ENCODE results near the gene JAGN1. TPM values are rescaled to one million over a fixed set of nuclear protein-coding genes. Genes with fewer than 3 reads are reported as not detected.

JAGN1 gene
- total RNA-seq, 1 donor from 2014 or later = 32.7 TPM

GRCh38 chr3:9861201-9861600 is 29.2 kb upstream of the JAGN1 start:
- no peaks in the 10 kb centered on the region for H3K9me3 Mint-ChIP-seq
- H3K4me1 ChIP-seq = peaks cover 13% of the 10 kb centered on the region
- TF ChIP-seq CTCF (IDR thresholded peaks at IDR 0.05) (no peak), EZH2 (IDR thresholded peaks at IDR 0.05) (no peak), EZH2phosphoT487 (IDR thresholded peaks at IDR 0.05) (no peak)

GRCh38 chr3:9861626-9862130 is 28.7 kb upstream of the JAGN1 start:
- Mint-ChIP-seq H3K27ac (peak overlapping the region; percentile 3), H3K27me3 (ENCODE audit: insufficient read depth, low read depth) (peaks cover 9% of the 10 kb centered on the region)

More at GRCh38 chr3:9861201-9861600, 29.2 kb upstream of the JAGN1 start:
- H2AFZ ChIP-seq (replicated peaks) = no peak overlapping the region
- H3K9ac ChIP-seq = no peak overlapping the region
- no peaks in the 10 kb centered on the region for H3K9me3 ChIP-seq (ENCODE audit: low read depth)
- Mint-ChIP-seq H3K4me1 (peaks cover 28% of the 10 kb centered on the region), H3K4me3 (no peak overlapping the region), H3K27me3 (ENCODE audit: insufficient read depth, low read depth) (peaks cover 12% of the 10 kb centered on the region), H3K27ac (no peak overlapping the region), H3K36me3 (no peaks in the 10 kb centered on the region)
- no peak overlapping the region for H3K4me3 ChIP-seq
- peaks cover 9% of the 10 kb centered on the region for H3F3A ChIP-seq (ENCODE audit: low read depth)
- H3K79me2 ChIP-seq (ENCODE audit: low read depth) = no peaks in the 10 kb centered on the region
- H3K36me3 ChIP-seq = no peaks in the 10 kb centered on the region
- no peak for DNase-seq (ENCODE audit: low spot score)
- no peak overlapping the region for H3K4me2 ChIP-seq
- H4K20me1 ChIP-seq (ENCODE audit: low read depth) = no peaks in the 10 kb centered on the region
- H3K27me3 ChIP-seq = peaks cover 24% of the 10 kb centered on the region
- no peak overlapping the region for H3K27ac ChIP-seq

GRCh38 chr3:9862391-9863057 is 27.9 kb upstream of the JAGN1 start:
- H2AFZ ChIP-seq (replicated peaks) = peak overlapping the region; percentile 86
- no peak overlapping the region for H3K4me3 Mint-ChIP-seq
- no peaks in the 10 kb centered on the region for H3K9me3 Mint-ChIP-seq
- H4K20me1 ChIP-seq (ENCODE audit: low read depth) = no peaks in the 10 kb centered on the region
- no peaks in the 10 kb centered on the region for H3K36me3 ChIP-seq
- DNase-seq (ENCODE audit: low spot score) = peak; percentile 86
- H3K4me2 ChIP-seq = peak overlapping the region; percentile 75
- H3K9ac ChIP-seq = no peak overlapping the region
- H3K4me1 ChIP-seq = peaks cover 13% of the 10 kb centered on the region
- no peaks in the 10 kb centered on the region for H3K9me3 ChIP-seq (ENCODE audit: low read depth)
- TF ChIP-seq EZH2phosphoT487 (IDR thresholded peaks at IDR 0.05) (no peak), EZH2 (IDR thresholded peaks at IDR 0.05) (peak; percentile 38), CTCF (IDR thresholded peaks at IDR 0.05) (peak; percentile 51)
- H3K79me2 ChIP-seq (ENCODE audit: low read depth) = no peaks in the 10 kb centered on the region
- peak overlapping the region; percentile 34 for H3K4me3 ChIP-seq
- H3K27me3 ChIP-seq = peaks cover 24% of the 10 kb centered on the region
- H3K27me3 Mint-ChIP-seq (ENCODE audit: insufficient read depth, low read depth) = peaks cover 9% of the 10 kb centered on the region
- H3K36me3 Mint-ChIP-seq = no peaks in the 10 kb centered on the region
- peaks cover 9% of the 10 kb centered on the region for H3F3A ChIP-seq (ENCODE audit: low read depth)
- H3K27ac Mint-ChIP-seq = no peak overlapping the region
- H3K4me1 Mint-ChIP-seq = peaks cover 28% of the 10 kb centered on the region
- no peak overlapping the region for H3K27ac ChIP-seq

More at GRCh38 chr3:9861626-9862130, 28.7 kb upstream of the JAGN1 start:
- Histone ChIP-seq H4K20me1 (ENCODE audit: low read depth) (no peaks in the 10 kb centered on the region), H3K4me3 (no peak overlapping the region), H3K9ac (no peak overlapping the region), H3K27me3 (peaks cover 24% of the 10 kb centered on the region), H3K27ac (no peak overlapping the region), H3K79me2 (ENCODE audit: low read depth) (no peaks in the 10 kb centered on the region), H3K36me3 (no peaks in the 10 kb centered on the region), H3K4me2 (no peak overlapping the region), H3K9me3 (ENCODE audit: low read depth) (no peaks in the 10 kb centered on the region), H2AFZ (replicated peaks) (no peak overlapping the region), H3K4me1 (peaks cover 13% of the 10 kb centered on the region), H3F3A (ENCODE audit: low read depth) (peaks cover 9% of the 10 kb centered on the region)
- Mint-ChIP-seq H3K36me3 (no peaks in the 10 kb centered on the region), H3K9me3 (no peaks in the 10 kb centered on the region), H3K4me3 (no peak overlapping the region), H3K4me1 (peaks cover 28% of the 10 kb centered on the region)
- TF ChIP-seq EZH2 (IDR thresholded peaks at IDR 0.05) = no peak
- TF ChIP-seq CTCF (IDR thresholded peaks at IDR 0.05) = no peak
- no peak for TF ChIP-seq EZH2phosphoT487 (IDR thresholded peaks at IDR 0.05)
- DNase-seq (ENCODE audit: low spot score) = no peak
